SK-N-SH (cell line): ENCODE data around the gene SHANK2. TPM values are rescaled to one million over a fixed set of nuclear protein-coding genes. Genes with fewer than 3 reads are reported as not detected.
"Not testable (repeated sequence)": the region's sequence is repeated elsewhere in the genome, so short reads cannot be mapped to it uniquely, and the experiment has no call there.

ENCODE experiments used
- CTCF ChIA-PET: fragments of 300-600, 350-600 bp; formaldehyde crosslinking; extraction: SDS; loops from one replicate; lab custom pipeline; 2021; lab: Yijun Ruan, JAX
- POLR2A ChIA-PET: fragments of 350-600 bp; sonication (Branson Sonifier 250); formaldehyde crosslinking; extraction: SDS; loops from one replicate; lab custom pipeline; 2020; ENCODE audit warnings: antibody characterized with exemption, inconsistent platforms; lab: Yijun Ruan, JAX
- DNase-seq: peaks from one replicate; pipeline ENCODE4 v3.0.0; 2012
- H2AFZ ChIP-seq: fragments of 200-600 bp; sonication (generic); 2 replicates; pipeline ENCODE4 v1.8.1; 2016; ENCODE audit warnings: antibody characterized with exemption, mild to moderate bottlenecking, low read depth
- H3F3A ChIP-seq: fragments of 200-600 bp; sonication (generic); replicated peaks from 2 replicates; pipeline ENCODE3; 2016; ENCODE audit warnings: antibody characterized with exemption, mild to moderate bottlenecking; ENCODE audit not compliant: insufficient read depth
- H3K27ac ChIP-seq, 2 experiments: fragments of 200-500 bp in 1 of 2; fragments of 200-600 bp in 1 of 2; sonication (Bioruptor generic) in 1 of 2; sonication (generic), shearing (Covaris generic) in 1 of 2; 2 replicates each; pipeline versions ENCODE4 v1.5.1 to v1.6.1; 2014 to 2016; ENCODE audit warnings: low read depth in 2 of 2, inconsistent platforms in 1 of 2, low read length in 1 of 2, mild to moderate bottlenecking in 1 of 2, mixed read lengths in 1 of 2
- H3K27me3 ChIP-seq: fragments of 200-600 bp; sonication (generic), shearing (Covaris generic); 2 replicates; pipeline ENCODE4 v1.6.1; 2016; ENCODE audit warnings: mixed run types; ENCODE audit not compliant: insufficient read depth
- H3K36me3 ChIP-seq, 2 experiments: fragments of 200-500 bp in 1 of 2; fragments of 200-600 bp in 1 of 2; sonication (Bioruptor generic) in 1 of 2; sonication (generic) in 1 of 2; replicated peaks in 1 of 2; 2 replicates each; pipeline versions ENCODE3 to v1.5.1; 2014 to 2016; ENCODE audit warnings: low read length in 1 of 2, mild to moderate bottlenecking in 1 of 2; ENCODE audit not compliant: insufficient read depth in 2 of 2, control insufficient read depth in 1 of 2
- H3K4me1 ChIP-seq, 2 experiments: fragments of 200-500 bp in 1 of 2; fragments of 200-600 bp in 1 of 2; sonication (Bioruptor generic) in 1 of 2; sonication (generic), shearing (Covaris generic) in 1 of 2; 2 replicates each; pipeline versions ENCODE4 v1.5.1 to v1.6.1; 2014 to 2016; ENCODE audit warnings: low read depth in 1 of 2, low read length in 1 of 2, mixed run types in 1 of 2; ENCODE audit not compliant: insufficient read depth in 2 of 2, control insufficient read depth in 1 of 2
- H3K4me2 ChIP-seq: fragments of 200-600 bp; sonication (generic), shearing (Covaris generic); 2 replicates; pipeline ENCODE4 v1.6.1; 2017; ENCODE audit warnings: mixed run types
- H3K4me3 ChIP-seq, 2 experiments: fragments of 200-500 bp in 1 of 2; fragments of 200-600 bp in 1 of 2; sonication (Bioruptor generic) in 1 of 2; sonication (generic), shearing (Covaris generic) in 1 of 2; 2 replicates each; pipeline versions ENCODE4 v1.5.1 to v1.8.1; 2014 to 2016; ENCODE audit warnings: low read depth in 2 of 2, inconsistent platforms in 1 of 2, low read length in 1 of 2, mild to moderate bottlenecking in 1 of 2, mixed read lengths in 1 of 2, moderate library complexity in 1 of 2
- H3K79me2 ChIP-seq: fragments of 200-600 bp; sonication (generic); 2 replicates; pipeline ENCODE4 v1.8.1; 2017; ENCODE audit warnings: mild to moderate bottlenecking; ENCODE audit not compliant: insufficient read depth
- H3K9ac ChIP-seq: fragments of 200-600 bp; sonication (generic); 2 replicates; pipeline ENCODE4 v1.6.1; 2017; ENCODE audit warnings: mixed run types
- H3K9me2 ChIP-seq: fragments of 200-600 bp; sonication (generic); 2 replicates; pipeline ENCODE4 v1.6.1; 2017; ENCODE audit warnings: mixed run types
- H3K9me3 ChIP-seq: fragments of 200-600 bp; sonication (generic); 2 replicates; pipeline ENCODE4 v1.6.1; 2017; ENCODE audit warnings: mixed run types, mild to moderate bottlenecking, moderate library complexity
- H4K20me1 ChIP-seq: fragments of 200-600 bp; sonication (generic); 2 replicates; pipeline ENCODE4 v1.6.1; 2017; ENCODE audit warnings: mild to moderate bottlenecking, mixed run types; ENCODE audit not compliant: insufficient read depth
- ELF1 ChIP-seq: IDR thresholded peaks from 2 replicates; pipeline ENCODE4 v1.4.0; 2012
- EZH2phosphoT487 ChIP-seq: fragments of 200-600 bp; sonication (generic); IDR thresholded peaks from 2 replicates; pipeline ENCODE4 v1.6.1; 2017; ENCODE audit warnings: low read depth, mixed run types, mild to moderate bottlenecking, antibody characterized with exemption, moderate library complexity, borderline replicate concordance
- FOSL2 ChIP-seq: IDR thresholded peaks from 2 replicates; pipeline ENCODE4 v1.4.0; 2012; ENCODE audit warnings: low read depth, mild to moderate bottlenecking, moderate library complexity, borderline replicate concordance
- GATA2 ChIP-seq: sonication (generic); formaldehyde crosslinking; IDR thresholded peaks from 2 replicates; pipeline ENCODE4 v1.5.0; 2020; ENCODE audit warnings: mild to moderate bottlenecking, missing genetic modification reagents
- JUND ChIP-seq: IDR thresholded peaks from 2 replicates; pipeline ENCODE4 v1.4.0; 2012
- MAX ChIP-seq: IDR thresholded peaks from 2 replicates; pipeline ENCODE4 v1.4.0; 2012; ENCODE audit warnings: low read depth
- MXI1 ChIP-seq: IDR thresholded peaks from 2 replicates; pipeline ENCODE4 v1.6.1; 2012; ENCODE audit warnings: mild to moderate bottlenecking, low read depth, low read length, improper control_type of control experiment
- NRF1 ChIP-seq: IDR thresholded peaks from 2 replicates; pipeline ENCODE4 v1.6.1; 2012; ENCODE audit warnings: low read depth, mild to moderate bottlenecking, low read length
- SIN3A ChIP-seq: IDR thresholded peaks from 2 replicates; pipeline ENCODE4 v1.6.1; 2012; ENCODE audit warnings: low read depth, mild to moderate bottlenecking, low read length, moderate library complexity, borderline replicate concordance
- TAF1 ChIP-seq: IDR thresholded peaks from 2 replicates; pipeline ENCODE4 v1.6.1; 2012; ENCODE audit warnings: low read depth, mild to moderate bottlenecking, low read length, moderate library complexity, borderline replicate concordance
- TCF12 ChIP-seq: IDR thresholded peaks from 2 replicates; pipeline ENCODE4 v1.4.0; 2012
- USF2 ChIP-seq: fragments of 150-350 bp; IDR thresholded peaks from 2 replicates; pipeline ENCODE4 v1.6.1; 2017; ENCODE audit warnings: antibody characterized with exemption, low read length, low read depth, borderline replicate concordance
- WGBS: methylation state at CpG from one replicate; pipeline ENCODE4 v1.1.6; 2017; ENCODE audit warnings: low lambda C conversion rate; 5-methylcytosine and 5-hydroxymethylcytosine counted together
- polyA plus RNA-seq, 3 experiments: library from polyadenylated mRNA; depleted of rRNA; stranded (reverse); fragments of >200 nt; gene quantifications; 2 replicates each; pipeline ENCODE4 v1.2.3, GENCODE V29; 2012
- TF ChIP-seq, protein P1 (sequence below): IDR thresholded peaks from 2 replicates; pipeline ENCODE4 v1.6.1; 2012; ENCODE audit warnings: mild to moderate bottlenecking, low read depth, low read length, moderate library complexity
- TF ChIP-seq, protein P2 (sequence below): IDR thresholded peaks from 2 replicates; pipeline ENCODE4; 2012

The SHANK2 gene
- polyA plus RNA-seq, 1 of the 3 experiments (the other 2 are of a cell fraction), result under 0.01 TPM

- TF ChIP-seq, protein P1, sequence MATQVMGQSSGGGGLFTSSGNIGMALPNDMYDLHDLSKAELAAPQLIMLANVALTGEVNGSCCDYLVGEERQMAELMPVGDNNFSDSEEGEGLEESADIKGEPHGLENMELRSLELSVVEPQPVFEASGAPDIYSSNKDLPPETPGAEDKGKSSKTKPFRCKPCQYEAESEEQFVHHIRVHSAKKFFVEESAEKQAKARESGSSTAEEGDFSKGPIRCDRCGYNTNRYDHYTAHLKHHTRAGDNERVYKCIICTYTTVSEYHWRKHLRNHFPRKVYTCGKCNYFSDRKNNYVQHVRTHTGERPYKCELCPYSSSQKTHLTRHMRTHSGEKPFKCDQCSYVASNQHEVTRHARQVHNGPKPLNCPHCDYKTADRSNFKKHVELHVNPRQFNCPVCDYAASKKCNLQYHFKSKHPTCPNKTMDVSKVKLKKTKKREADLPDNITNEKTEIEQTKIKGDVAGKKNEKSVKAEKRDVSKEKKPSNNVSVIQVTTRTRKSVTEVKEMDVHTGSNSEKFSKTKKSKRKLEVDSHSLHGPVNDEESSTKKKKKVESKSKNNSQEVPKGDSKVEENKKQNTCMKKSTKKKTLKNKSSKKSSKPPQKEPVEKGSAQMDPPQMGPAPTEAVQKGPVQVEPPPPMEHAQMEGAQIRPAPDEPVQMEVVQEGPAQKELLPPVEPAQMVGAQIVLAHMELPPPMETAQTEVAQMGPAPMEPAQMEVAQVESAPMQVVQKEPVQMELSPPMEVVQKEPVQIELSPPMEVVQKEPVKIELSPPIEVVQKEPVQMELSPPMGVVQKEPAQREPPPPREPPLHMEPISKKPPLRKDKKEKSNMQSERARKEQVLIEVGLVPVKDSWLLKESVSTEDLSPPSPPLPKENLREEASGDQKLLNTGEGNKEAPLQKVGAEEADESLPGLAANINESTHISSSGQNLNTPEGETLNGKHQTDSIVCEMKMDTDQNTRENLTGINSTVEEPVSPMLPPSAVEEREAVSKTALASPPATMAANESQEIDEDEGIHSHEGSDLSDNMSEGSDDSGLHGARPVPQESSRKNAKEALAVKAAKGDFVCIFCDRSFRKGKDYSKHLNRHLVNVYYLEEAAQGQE, result no peak
- TF ChIP-seq MXI1 (no peak), NRF1 (no peak)
Measured at GRCh38 chr11:71235719-71236118, 16.7 kb downstream of the SHANK2 start (continued).

GRCh38 chr11:71233896-71234852 lies 18.2 kb downstream of the SHANK2 start:
- H3K9me3 ChIP-seq, H3K9ac ChIP-seq, H4K20me1 ChIP-seq, POLR2A ChIA-PET, H3K36me3 ChIP-seq, H3K27ac ChIP-seq, H3K79me2 ChIP-seq, H3K4me2 ChIP-seq, H3F3A ChIP-seq, H3K4me3 ChIP-seq, H3K9me2 ChIP-seq, H2AFZ ChIP-seq, H3K4me1 ChIP-seq, H3K27me3 ChIP-seq: not testable (repeated sequence)
- WGBS, result 57% methylated on average over 13 of the region's 22 CpGs
- peak; percentile 9 for DNase-seq
- CTCF ChIA-PET, result interaction anchor here (0.7 kb wide), 1 partner anchor 18 kb away, joined by 3 read pairs; the partner anchor contains the start of gene SHANK2

GRCh38 chr11:71232364-71232763 lies 20.0 kb downstream of the SHANK2 start:
- Histone ChIP-seq H3K4me3 (no peak overlapping the region), H3K36me3 (no peaks in the 10 kb centered on the region), H3K79me2 (no peaks in the 10 kb centered on the region), H2AFZ (no peak overlapping the region), H3K4me1 (no peaks in the 10 kb centered on the region), H3F3A (no peaks in the 10 kb centered on the region), H3K27me3 (no peaks in the 10 kb centered on the region), H4K20me1 (no peaks in the 10 kb centered on the region), H3K27ac (no peak overlapping the region), H3K9me2 (no peaks in the 10 kb centered on the region), H3K9ac (no peak overlapping the region), H3K4me2 (no peak overlapping the region), H3K9me3 (peaks cover 2% of the 10 kb centered on the region; the same call in 1 of the 2 replicates)
- POLR2A ChIA-PET, result no interaction called here
- CTCF ChIA-PET, result no interaction called here
- 21% methylated on average over 3 of the region's 3 CpGs for WGBS
- DNase-seq, result no peak
- TF ChIP-seq TCF12 (no peak), GATA2 (CRISPR knock-in tag) (no peak), JUND (no peak), NRF1 (no peak), MAX (no peak), TAF1 (no peak), SIN3A (no peak), USF2 (no peak), ELF1 (no peak), FOSL2 (no peak), EZH2phosphoT487 (no peak)
- TF ChIP-seq, protein P2, sequence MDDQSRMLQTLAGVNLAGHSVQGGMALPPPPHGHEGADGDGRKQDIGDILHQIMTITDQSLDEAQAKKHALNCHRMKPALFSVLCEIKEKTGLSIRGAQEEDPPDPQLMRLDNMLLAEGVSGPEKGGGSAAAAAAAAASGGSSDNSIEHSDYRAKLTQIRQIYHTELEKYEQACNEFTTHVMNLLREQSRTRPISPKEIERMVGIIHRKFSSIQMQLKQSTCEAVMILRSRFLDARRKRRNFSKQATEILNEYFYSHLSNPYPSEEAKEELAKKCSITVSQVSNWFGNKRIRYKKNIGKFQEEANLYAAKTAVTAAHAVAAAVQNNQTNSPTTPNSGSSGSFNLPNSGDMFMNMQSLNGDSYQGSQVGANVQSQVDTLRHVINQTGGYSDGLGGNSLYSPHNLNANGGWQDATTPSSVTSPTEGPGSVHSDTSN, result no peak
- TF ChIP-seq, protein P1, result no peak
